Mucosa of rectum (tissue), 2 donors: Measurements from ENCODE around the gene KCTD17.

Experiments
- H3K27ac ChIP-seq, 2 donors: one replicate each; pipeline ENCODE4 v1.7.0; 2013; ENCODE audit warnings: inconsistent platforms in 2 of 2, low read depth in 2 of 2, low read length in 2 of 2
- H3K27me3 ChIP-seq, 2 donors: one replicate each; pipeline ENCODE4 v1.7.0; 2013; ENCODE audit warnings: low read length in 2 of 2; ENCODE audit not compliant: control insufficient read depth in 2 of 2, insufficient read depth in 2 of 2
- H3K36me3 ChIP-seq, 2 donors: one replicate each; pipeline ENCODE4 v1.7.0; 2013; ENCODE audit warnings: low read length in 2 of 2; ENCODE audit not compliant: control insufficient read depth in 2 of 2, insufficient read depth in 2 of 2
- H3K4me1 ChIP-seq, 2 donors: one replicate each; pipeline ENCODE4 v1.7.0; 2013; ENCODE audit warnings: low read length in 2 of 2, mild to moderate bottlenecking in 1 of 2; ENCODE audit not compliant: control insufficient read depth in 2 of 2, insufficient read depth in 2 of 2
- H3K4me3 ChIP-seq, 2 donors: one replicate each; pipeline ENCODE4 v1.7.0; 2013; ENCODE audit warnings: low read length in 2 of 2
- H3K9ac ChIP-seq, 2 donors: one replicate each; pipeline ENCODE4 v1.7.0; 2013; ENCODE audit warnings: low read length in 2 of 2, low read depth in 1 of 2, mild to moderate bottlenecking in 1 of 2
- H3K9me3 ChIP-seq, 2 donors: one replicate each; pipeline ENCODE4 v1.7.0; 2013; ENCODE audit warnings: low read length in 2 of 2; ENCODE audit not compliant: control insufficient read depth in 2 of 2
- donor health status: healthy.
- donor health status: Normal muscosa, but diverticular disease.

KCTD17 gene

GRCh38 chr22:37088108-37088605 lies 36.6 kb downstream of the KCTD17 start:
- Histone ChIP-seq H3K27ac (no peak overlapping the region), H3K4me3 (no peak overlapping the region), H3K36me3 (no peaks in the 10 kb centered on the region), H3K9ac (no peak overlapping the region), H3K27me3 (no peaks in the 10 kb centered on the region), H3K9me3 (no peaks in the 10 kb centered on the region), H3K4me1 (no peaks in the 10 kb centered on the region)

- no peaks in the 10 kb centered on the region for H3K27me3 ChIP-seq
- H3K4me3 ChIP-seq, result no peak overlapping the region
Observed at GRCh38 chr22:37088750-37089408, 37.3 kb downstream of the KCTD17 start.

GRCh38 chr22:37089434-37089833 lies 37.9 kb downstream of the KCTD17 start:
- Histone ChIP-seq H3K4me3 (no peak overlapping the region), H3K4me1 (no peaks in the 10 kb centered on the region), H3K27me3 (no peaks in the 10 kb centered on the region), H3K9ac (no peak overlapping the region), H3K36me3 (no peaks in the 10 kb centered on the region), H3K9me3 (no peaks in the 10 kb centered on the region), H3K27ac (no peak overlapping the region)

More at GRCh38 chr22:37088750-37089408, 37.3 kb downstream of the KCTD17 start:
- Histone ChIP-seq H3K4me1 (no peaks in the 10 kb centered on the region), H3K9ac (no peak overlapping the region), H3K9me3 (no peaks in the 10 kb centered on the region), H3K36me3 (no peaks in the 10 kb centered on the region), H3K27ac (no peak overlapping the region)

- H3K4me3 ChIP-seq, result no peak overlapping the region
- H3K9ac ChIP-seq, result no peak overlapping the region
- H3K36me3 ChIP-seq, result no peaks in the 10 kb centered on the region
- H3K27me3 ChIP-seq, result peaks cover 2 to 6% of the 10 kb centered on the region in 2 donors
- H3K27ac ChIP-seq, result no peak overlapping the region
- no peaks in the 10 kb centered on the region for H3K9me3 ChIP-seq
- no peaks in the 10 kb centered on the region for H3K4me1 ChIP-seq
Observed at GRCh38 chr22:37090920-37091695, 39.6 kb downstream of the KCTD17 start.

- Histone ChIP-seq H3K36me3 (no peaks in the 10 kb centered on the region), H3K9me3 (no peaks in the 10 kb centered on the region), H3K27ac (no peak overlapping the region), H3K27me3 (peaks cover 5 to 12% of the 10 kb centered on the region in 2 donors), H3K9ac (no peak overlapping the region), H3K4me3 (no peak overlapping the region), H3K4me1 (no peaks in the 10 kb centered on the region)
Observed at GRCh38 chr22:37091994-37092393, 40.5 kb downstream of the KCTD17 start.

- no peak overlapping the region for H3K9ac ChIP-seq
- H3K4me3 ChIP-seq, result no peak overlapping the region
- H3K27me3 ChIP-seq, result peaks cover 5 to 12% of the 10 kb centered on the region in 2 donors
- no peak overlapping the region for H3K27ac ChIP-seq
- H3K9me3 ChIP-seq, result no peaks in the 10 kb centered on the region
- H3K36me3 ChIP-seq, result no peaks in the 10 kb centered on the region
- no peaks in the 10 kb centered on the region for H3K4me1 ChIP-seq
Observed at GRCh38 chr22:37092997-37093396, 41.5 kb downstream of the KCTD17 start.

GRCh38 chr22:37094239-37094638 lies 42.7 kb downstream of the KCTD17 start:
- Histone ChIP-seq H3K9ac (no peak overlapping the region), H3K4me3 (no peak overlapping the region), H3K36me3 (no peaks in the 10 kb centered on the region), H3K27ac (no peak overlapping the region), H3K4me1 (no peaks in the 10 kb centered on the region), H3K27me3 (peaks cover 5 to 12% of the 10 kb centered on the region in 2 donors), H3K9me3 (no peaks in the 10 kb centered on the region)

- H3K27me3 ChIP-seq, result peaks cover 5 to 12% of the 10 kb centered on the region in 2 donors
- no peaks in the 10 kb centered on the region for H3K36me3 ChIP-seq
- no peak overlapping the region for H3K27ac ChIP-seq
- no peaks in the 10 kb centered on the region for H3K9me3 ChIP-seq
- no peak overlapping the region for H3K9ac ChIP-seq
- H3K4me1 ChIP-seq, result peaks cover 3% of the 10 kb centered on the region in 2 donors
- H3K4me3 ChIP-seq, result no peak overlapping the region
Observed at GRCh38 chr22:37095113-37095512, 43.6 kb downstream of the KCTD17 start.

- H3K9ac ChIP-seq, result no peak overlapping the region
- H3K36me3 ChIP-seq, result no peaks in the 10 kb centered on the region
- peaks cover 10 to 19% of the 10 kb centered on the region in 2 donors for H3K4me1 ChIP-seq
- no peaks in the 10 kb centered on the region for H3K9me3 ChIP-seq
- H3K27me3 ChIP-seq, result peaks cover 5 to 12% of the 10 kb centered on the region in 2 donors
- H3K4me3 ChIP-seq, result no peak overlapping the region
- no peak overlapping the region for H3K27ac ChIP-seq
Observed at GRCh38 chr22:37097346-37097745, 45.8 kb downstream of the KCTD17 start.

GRCh38 chr22:37098976-37099591 lies 47.5 kb downstream of the KCTD17 start:
- peaks cover 5 to 12% of the 10 kb centered on the region in 2 donors for H3K27me3 ChIP-seq
- no peak overlapping the region for H3K4me3 ChIP-seq
- H3K4me1 ChIP-seq, result peaks cover 10 to 19% of the 10 kb centered on the region in 2 donors

More at GRCh38 chr22:37098976-37099591, 47.5 kb downstream of the KCTD17 start:
- Histone ChIP-seq H3K9me3 (no peaks in the 10 kb centered on the region), H3K9ac (no peak overlapping the region), H3K27ac (no peak overlapping the region), H3K36me3 (no peaks in the 10 kb centered on the region)
